ENCODE measurements around the gene IL10RB. TPM values are rescaled to one million over a fixed set of nuclear protein-coding genes. Genes with fewer than 3 reads are reported as not detected.
"Not testable (repeated sequence)": the region's sequence is repeated elsewhere in the genome, so short reads cannot be mapped to it uniquely, and the experiment has no call there.

The IL10RB gene
- total RNA-seq, 1 donor = 60.9 TPM

DNA sequence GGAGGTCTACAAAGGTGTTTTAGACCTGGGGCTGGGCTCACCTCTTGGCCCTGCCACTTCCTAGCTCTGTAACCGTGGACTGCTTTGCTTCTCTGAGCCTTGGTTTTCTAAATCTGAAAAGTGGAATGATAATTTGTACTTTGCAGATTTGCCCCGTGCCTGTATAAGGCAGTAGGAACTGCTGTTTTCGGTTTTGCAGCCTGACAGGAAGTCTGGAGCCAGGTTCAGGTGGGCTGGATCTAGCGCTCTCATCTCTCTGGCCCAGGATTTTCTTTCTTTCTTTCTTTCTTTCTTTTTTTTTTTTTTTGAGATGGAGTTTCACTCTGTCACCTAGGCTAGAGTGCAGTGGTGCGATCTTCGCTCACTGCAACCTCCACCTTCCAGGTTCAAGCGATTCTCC lies 19.2 kb upstream of the IL10RB start:
- TF ChIP-seq, protein P1, sequence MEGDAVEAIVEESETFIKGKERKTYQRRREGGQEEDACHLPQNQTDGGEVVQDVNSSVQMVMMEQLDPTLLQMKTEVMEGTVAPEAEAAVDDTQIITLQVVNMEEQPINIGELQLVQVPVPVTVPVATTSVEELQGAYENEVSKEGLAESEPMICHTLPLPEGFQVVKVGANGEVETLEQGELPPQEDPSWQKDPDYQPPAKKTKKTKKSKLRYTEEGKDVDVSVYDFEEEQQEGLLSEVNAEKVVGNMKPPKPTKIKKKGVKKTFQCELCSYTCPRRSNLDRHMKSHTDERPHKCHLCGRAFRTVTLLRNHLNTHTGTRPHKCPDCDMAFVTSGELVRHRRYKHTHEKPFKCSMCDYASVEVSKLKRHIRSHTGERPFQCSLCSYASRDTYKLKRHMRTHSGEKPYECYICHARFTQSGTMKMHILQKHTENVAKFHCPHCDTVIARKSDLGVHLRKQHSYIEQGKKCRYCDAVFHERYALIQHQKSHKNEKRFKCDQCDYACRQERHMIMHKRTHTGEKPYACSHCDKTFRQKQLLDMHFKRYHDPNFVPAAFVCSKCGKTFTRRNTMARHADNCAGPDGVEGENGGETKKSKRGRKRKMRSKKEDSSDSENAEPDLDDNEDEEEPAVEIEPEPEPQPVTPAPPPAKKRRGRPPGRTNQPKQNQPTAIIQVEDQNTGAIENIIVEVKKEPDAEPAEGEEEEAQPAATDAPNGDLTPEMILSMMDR (IDR thresholded peaks at IDR 0.05; ENCODE audit: insufficient read depth, low read depth, low read length) = no peak

GRCh38 chr21:33247599-33247998 lies 18.6 kb upstream of the IL10RB start:
- TF ChIP-seq, protein P1 (IDR thresholded peaks at IDR 0.05; ENCODE audit: insufficient read depth, low read depth, low read length) = no peak
- no peak overlapping the region for H3K4me3 ChIP-seq (ENCODE audit: low read depth, low read length)
- DNase-seq (ENCODE audit: low read depth) = no peak

More for the DNA sequence above, 19.2 kb upstream of the IL10RB start:
- no peak for DNase-seq (ENCODE audit: low read depth)
- H3K4me3 ChIP-seq (ENCODE audit: low read depth, low read length) = no peak overlapping the region

- H3K4me3 ChIP-seq (ENCODE audit: low read depth, low read length) = no peak overlapping the region
- no peak for DNase-seq (ENCODE audit: low read depth)
- TF ChIP-seq, protein P1 (IDR thresholded peaks at IDR 0.05; ENCODE audit: insufficient read depth, low read depth, low read length) = no peak
Observed at GRCh38 chr21:33249331-33250002, 16.7 kb upstream of the IL10RB start.

DNA sequence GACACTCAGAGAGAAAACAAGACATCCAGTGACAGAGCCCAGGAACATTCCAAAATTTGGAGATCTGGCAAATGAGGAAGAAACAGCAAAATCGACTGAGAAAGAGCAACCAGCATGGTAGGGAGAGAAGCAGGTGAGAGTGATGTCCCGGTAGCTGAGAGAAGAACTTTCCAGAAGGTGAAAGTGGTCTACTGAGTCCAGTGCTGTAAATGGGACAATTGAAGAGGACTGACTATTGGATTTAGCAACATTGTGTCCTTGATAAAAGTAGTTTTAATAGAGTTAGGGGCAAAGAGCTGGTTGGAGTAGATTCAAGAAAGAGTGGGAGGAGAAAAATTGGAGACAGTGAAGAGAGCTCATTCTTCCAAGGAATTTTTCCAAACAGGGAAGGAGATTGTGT lies 15.0 kb upstream of the IL10RB start:
- TF ChIP-seq, protein P1 (IDR thresholded peaks at IDR 0.05; ENCODE audit: insufficient read depth, low read depth, low read length) = no peak
- DNase-seq (ENCODE audit: low read depth) = no peak
- no peak overlapping the region for H3K4me3 ChIP-seq (ENCODE audit: low read depth, low read length)

GRCh38 chr21:33253382-33253781 lies 12.8 kb upstream of the IL10RB start:
- not testable (repeated sequence) for H3K4me3 ChIP-seq (ENCODE audit: low read depth, low read length); DNase-seq (ENCODE audit: low read depth)

- TF ChIP-seq, protein P1 (IDR thresholded peaks at IDR 0.05; ENCODE audit: insufficient read depth, low read depth, low read length) = no peak
- H3K4me3 ChIP-seq (ENCODE audit: low read depth, low read length) = no peak overlapping the region
- no peak for DNase-seq (ENCODE audit: low read depth)
Observed at GRCh38 chr21:33254766-33255165, 11.4 kb upstream of the IL10RB start.

DNA sequence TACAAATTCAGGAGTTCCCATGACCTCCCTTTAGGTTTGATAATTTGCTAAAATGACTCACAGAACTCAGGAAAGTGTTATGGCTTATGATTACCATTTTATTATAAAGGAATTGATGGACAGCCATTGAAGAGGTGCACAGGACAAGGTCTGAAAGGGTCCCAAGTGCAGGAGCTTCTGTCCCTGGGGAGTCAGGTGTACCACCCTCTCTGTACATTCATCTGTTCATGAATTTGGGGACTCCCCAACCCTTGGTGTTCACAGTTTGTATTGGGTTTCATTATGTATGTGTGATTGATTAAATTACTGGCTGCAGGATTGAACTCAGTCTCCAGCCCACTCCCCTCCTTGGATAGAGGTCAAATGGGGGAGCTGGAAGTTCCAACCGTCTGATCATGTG lies 10.8 kb upstream of the IL10RB start:
- TF ChIP-seq, protein P1 (IDR thresholded peaks at IDR 0.05; ENCODE audit: insufficient read depth, low read depth, low read length) = no peak
- no peak for DNase-seq (ENCODE audit: low read depth)
- no peak overlapping the region for H3K4me3 ChIP-seq (ENCODE audit: low read depth, low read length)
